ENCODE results near the gene DAB1.

DAB1 gene

GRCh38 chr1:57321776-57322175 lies 102.1 kb downstream of the DAB1 start:
- DNase-seq (ENCODE audit: extremely low read depth in 1 of 2, low read depth in 1 of 2), result no peak

GRCh38 chr1:57319791-57320190 lies 104.1 kb downstream of the DAB1 start:
- no peak for DNase-seq (ENCODE audit: extremely low read depth in 1 of 2, low read depth in 1 of 2)

- DNase-seq (ENCODE audit: extremely low read depth in 1 of 2, low read depth in 1 of 2), result no peak
Observed at GRCh38 chr1:57319165-57319564, 104.7 kb downstream of the DAB1 start.

DNA sequence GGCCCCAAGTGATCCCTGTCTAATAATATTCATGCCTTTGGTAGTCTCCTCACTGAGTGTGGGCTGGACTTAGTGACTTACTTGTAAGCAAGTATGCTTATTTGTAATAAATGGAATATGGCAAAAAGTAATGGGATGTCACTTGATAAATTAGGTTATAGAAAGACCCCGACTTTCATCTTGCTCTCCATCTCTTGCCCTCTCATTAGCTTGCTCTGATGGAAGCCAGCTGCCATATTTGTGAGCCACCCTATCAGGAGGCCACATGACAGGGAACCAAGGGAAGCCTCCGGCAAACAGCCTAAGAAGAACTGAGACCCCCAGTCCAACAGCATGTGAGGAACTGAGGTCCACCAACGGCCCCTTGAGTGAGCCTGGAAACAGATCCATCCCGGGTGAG lies 107.0 kb downstream of the DAB1 start:
- no peak for DNase-seq (ENCODE audit: extremely low read depth in 1 of 2, low read depth in 1 of 2)

DNA sequence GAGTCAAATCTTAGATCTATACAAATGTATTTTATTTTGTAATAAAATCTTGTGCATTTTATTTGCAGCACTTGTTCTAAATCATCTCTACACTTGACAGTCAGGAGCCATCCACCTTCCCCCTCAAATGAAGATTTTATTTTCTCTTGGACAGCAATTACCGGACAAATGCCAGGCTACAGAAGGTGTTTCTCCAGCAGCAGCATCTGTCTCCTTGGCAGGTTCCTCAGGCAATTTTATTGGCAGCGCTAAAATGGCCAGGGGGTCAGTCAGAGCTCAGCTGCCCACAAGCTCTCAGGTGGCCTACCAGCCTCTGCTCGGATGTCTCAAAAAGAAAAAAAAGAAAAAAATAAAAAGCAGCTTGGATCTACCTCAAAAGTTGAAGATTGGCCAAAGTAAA lies 107.6 kb downstream of the DAB1 start:
- DNase-seq (ENCODE audit: extremely low read depth in 1 of 2, low read depth in 1 of 2), result no peak

GRCh38 chr1:57312869-57313268 lies 111.0 kb downstream of the DAB1 start:
- no peak for DNase-seq (ENCODE audit: extremely low read depth in 1 of 2, low read depth in 1 of 2)

GRCh38 chr1:57311411-57311810 lies 112.4 kb downstream of the DAB1 start:
- DNase-seq (ENCODE audit: extremely low read depth in 1 of 2, low read depth in 1 of 2), result no peak

DNA sequence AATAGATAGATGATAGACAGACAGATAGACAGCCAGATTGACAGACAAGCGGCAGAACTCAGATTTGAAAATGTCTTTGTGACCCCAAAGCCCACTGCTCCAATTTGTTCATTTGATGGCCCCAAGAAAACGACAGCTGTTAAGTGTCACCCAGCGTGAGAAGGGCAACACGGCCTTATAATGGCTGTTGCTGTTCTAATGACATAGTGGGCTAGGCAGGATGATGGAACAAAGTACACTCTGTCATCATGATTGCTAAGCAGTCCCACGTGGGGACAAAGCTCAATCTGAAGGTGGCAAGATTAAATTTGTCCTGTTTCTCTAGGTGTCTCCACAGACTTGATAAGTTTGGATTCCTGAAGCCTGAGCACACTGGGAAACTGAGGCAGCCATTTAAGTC lies 112.9 kb downstream of the DAB1 start:
- DNase-seq (ENCODE audit: extremely low read depth in 1 of 2, low read depth in 1 of 2), result no peak

- DNase-seq (ENCODE audit: extremely low read depth in 1 of 2, low read depth in 1 of 2), result no peak
Observed at GRCh38 chr1:57309630-57310029, 114.2 kb downstream of the DAB1 start.

DNA sequence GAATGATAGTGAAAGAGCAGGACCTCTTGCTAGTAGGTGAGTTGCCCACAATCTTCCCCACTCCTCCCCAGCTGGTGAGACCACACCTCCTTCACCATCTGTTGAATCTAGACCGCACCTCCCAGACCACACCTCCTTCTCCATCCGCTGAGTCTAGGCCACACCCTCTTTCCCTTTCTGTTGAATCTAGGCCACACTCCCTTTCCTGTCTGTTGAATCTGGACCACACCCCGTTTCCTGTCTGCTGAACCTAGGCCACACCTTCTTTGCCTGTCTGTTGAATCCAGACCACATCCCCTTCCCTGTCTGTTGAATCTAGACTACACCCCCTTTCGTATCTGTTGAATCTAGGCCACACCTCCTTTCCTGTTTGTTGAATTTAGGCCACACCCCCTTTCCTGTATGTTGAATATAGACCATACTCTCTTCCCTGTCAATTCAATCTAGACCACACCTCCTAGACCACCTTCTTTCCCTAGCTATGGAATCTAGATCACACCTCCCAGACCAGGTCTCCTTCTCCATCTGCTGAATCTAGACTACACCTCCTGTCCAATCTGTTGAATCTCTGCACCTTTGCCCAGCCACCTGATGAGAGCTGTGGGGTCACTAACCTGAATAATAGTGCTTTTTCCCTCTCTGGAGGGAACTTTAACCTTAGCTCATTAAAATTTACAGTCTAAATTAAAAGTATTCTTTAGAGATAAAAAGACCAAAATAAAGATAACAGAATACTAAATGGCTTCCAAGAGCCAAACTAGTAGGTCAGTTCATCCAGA lies 116.3 kb downstream of the DAB1 start:
- DNase-seq (ENCODE audit: extremely low read depth in 1 of 2, low read depth in 1 of 2), result peak in 1 of 2 donors; percentile 16

DNA sequence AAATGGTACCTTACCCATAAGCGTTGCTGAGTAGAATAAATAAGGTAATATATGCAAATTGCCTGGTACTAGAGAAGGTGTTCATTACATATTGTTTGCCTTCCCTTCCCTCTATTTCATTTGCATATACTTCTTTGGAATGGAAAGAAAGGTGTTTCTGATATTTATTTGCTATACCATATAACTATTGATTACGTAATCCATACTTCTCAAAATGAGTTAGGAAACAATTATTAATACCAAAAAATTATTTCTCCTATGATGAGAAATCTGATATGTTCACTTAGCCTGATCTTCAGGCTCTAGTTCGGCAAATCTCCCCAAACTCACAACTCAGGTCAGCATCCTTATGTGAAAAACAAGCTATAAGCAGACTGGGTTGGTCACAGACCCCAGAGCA lies 119.3 kb downstream of the DAB1 start:
- no peak for DNase-seq (ENCODE audit: extremely low read depth in 1 of 2, low read depth in 1 of 2)

- no peak for DNase-seq (ENCODE audit: extremely low read depth in 1 of 2, low read depth in 1 of 2)
Observed at GRCh38 chr1:57302812-57303596, 120.9 kb downstream of the DAB1 start.

DNA sequence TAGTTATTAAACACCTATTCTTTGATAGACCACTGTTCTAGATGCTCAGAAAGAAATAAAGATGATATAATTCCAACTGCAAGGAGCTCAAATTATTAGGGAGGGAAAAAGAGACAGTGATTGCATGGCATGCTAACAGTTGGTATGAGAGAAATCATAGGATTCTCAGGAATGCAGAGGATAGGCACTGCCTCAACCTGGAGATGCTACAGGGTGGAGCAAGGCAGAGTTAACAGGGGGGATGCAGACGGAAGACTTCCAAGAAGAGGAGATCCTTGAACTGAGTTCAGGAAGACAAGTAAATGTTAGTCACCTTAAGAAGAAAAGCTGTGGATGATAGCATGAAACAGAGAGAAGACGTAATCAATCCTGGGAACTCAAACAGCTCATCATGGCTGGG lies 123.7 kb downstream of the DAB1 start:
- DNase-seq (ENCODE audit: extremely low read depth in 1 of 2, low read depth in 1 of 2), result no peak

- DNase-seq (ENCODE audit: extremely low read depth in 1 of 2, low read depth in 1 of 2), result no peak
Observed at GRCh38 chr1:57296726-57297250, 127.1 kb downstream of the DAB1 start.

DNA sequence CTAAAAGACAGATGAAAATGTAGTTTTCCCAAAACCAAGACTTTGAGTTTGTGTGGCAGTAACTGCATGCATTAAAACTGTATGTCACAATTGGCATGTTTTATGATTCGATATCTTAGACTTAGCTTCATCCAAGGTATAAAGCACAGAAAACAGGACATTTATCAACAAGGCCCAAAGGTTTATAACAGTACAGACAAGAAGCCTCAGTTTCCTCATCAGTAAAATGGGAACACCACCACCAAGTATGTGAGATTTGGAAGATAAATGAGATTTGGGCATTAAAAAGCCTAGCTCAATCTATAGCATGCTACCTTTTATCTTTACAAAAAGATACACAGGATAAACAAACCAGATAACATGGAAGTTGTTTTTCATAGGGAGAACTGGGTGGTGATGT lies 128.5 kb downstream of the DAB1 start:
- no peak for DNase-seq (ENCODE audit: extremely low read depth in 1 of 2, low read depth in 1 of 2)

DNA sequence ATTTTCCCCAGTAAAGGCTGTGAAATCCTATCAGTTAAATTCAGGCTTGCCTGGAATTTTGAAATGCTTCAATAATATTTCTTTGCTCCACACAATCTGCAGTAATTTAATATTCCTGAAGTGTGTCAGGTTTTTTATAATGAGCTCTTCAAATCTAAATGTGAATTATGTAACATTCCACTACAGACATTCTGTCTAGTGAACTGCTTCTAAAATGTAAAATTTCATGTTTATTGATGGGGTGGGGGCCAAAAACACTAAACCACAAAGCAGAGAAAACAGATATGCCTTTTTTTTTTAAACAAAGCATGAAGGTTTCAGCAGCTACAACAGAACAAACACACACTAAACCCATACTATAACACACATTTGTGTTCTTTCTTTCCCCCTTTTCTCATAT lies 129.7 kb downstream of the DAB1 start:
- DNase-seq (ENCODE audit: extremely low read depth in 1 of 2, low read depth in 1 of 2), result no peak

GRCh38 chr1:57293214-57293613 lies 130.6 kb downstream of the DAB1 start:
- DNase-seq (ENCODE audit: extremely low read depth in 1 of 2, low read depth in 1 of 2), result no peak

GRCh38 chr1:57289781-57290180 lies 134.1 kb downstream of the DAB1 start:
- DNase-seq (ENCODE audit: extremely low read depth in 1 of 2, low read depth in 1 of 2), result no peak

DNA sequence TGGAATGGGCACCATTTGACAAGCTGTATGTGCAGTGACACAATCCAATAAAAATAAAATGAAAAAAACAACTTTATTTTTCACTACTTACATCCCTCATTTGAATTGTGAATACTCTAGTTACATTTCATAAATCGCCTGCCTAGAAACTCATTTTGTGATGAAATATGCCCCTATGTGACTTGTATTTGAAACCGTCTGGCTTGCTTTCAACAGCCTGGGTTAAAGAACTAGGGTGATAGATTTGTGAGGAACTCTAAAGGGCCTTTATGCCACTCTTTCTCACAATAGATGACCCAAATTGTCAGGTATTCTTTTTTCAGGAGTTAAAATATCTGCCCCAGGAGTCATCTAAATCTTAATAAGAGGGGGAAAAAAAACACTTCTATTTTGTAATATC lies 137.9 kb downstream of the DAB1 start:
- DNase-seq (ENCODE audit: extremely low read depth in 1 of 2, low read depth in 1 of 2), result no peak

DNA sequence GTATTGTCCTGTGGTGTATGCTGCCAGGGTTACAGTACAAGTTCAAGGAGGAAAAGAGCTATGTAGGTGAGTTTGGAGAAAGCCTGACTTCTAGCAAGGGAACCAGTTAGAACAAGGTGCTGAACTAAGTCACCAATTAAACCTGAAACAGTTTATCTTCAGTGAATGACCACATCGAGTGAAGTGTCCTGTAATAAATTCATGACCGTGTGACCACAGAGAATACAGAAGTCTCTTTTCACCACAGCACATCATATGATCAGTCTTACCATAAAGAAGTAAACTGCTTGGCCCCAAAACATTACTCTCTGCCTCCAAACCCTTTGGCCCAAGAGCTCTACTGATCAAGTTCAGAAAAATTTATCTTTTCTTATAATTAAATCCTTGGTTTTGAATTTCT lies 141.4 kb downstream of the DAB1 start:
- DNase-seq (ENCODE audit: extremely low read depth in 1 of 2, low read depth in 1 of 2), result no peak

- DNase-seq (ENCODE audit: extremely low read depth in 1 of 2, low read depth in 1 of 2), result no peak
Observed at GRCh38 chr1:57281324-57281723, 142.5 kb downstream of the DAB1 start.

Data from stimulated activated CD8-positive, alpha-beta memory T cell treated with anti-CD3 and anti-CD28 coated beads, Interleukin-7, amount 100 ng/mL, for 48 hours (primary cell).